ENCODE results near the gene XYLT2.
"Not testable (repeated sequence)": the region's sequence is repeated elsewhere in the genome, so short reads cannot be mapped to it uniquely, and the experiment has no call there.

The XYLT2 gene

GRCh38 chr17:50319306-50320004, 26.5 kb upstream of the XYLT2 start:
- no peak for DNase-seq (ENCODE audit: low spot score)

GRCh38 chr17:50322271-50322670, 23.7 kb upstream of the XYLT2 start:
- no peak for DNase-seq (ENCODE audit: low spot score)

- DNase-seq (ENCODE audit: low spot score), result no peak
These were observed 22.9 kb upstream of the XYLT2 start for GRCh38 chr17:50323060-50323459.

DNA sequence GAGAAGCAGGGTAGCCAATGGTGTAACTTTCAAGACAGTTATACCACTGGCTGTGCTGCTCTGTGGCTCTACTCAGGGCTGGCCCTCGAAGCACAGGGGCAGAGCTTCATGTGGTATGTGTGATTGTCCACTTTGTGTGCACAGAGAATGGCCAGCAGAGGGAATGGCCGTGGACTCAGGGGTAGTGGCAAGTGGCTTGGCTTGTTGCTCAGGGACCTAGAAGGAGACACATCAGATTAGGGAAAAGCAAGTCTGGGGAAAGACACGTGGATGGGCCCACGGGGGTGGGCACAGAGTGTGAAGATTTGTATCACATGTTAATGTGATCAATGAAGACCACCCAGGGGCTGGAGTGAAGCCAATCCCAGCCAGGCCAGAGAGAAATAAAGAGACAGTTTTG, 20.0 kb upstream of the XYLT2 start:
- DNase-seq (ENCODE audit: low spot score), result no peak

- no peak for DNase-seq (ENCODE audit: low spot score)
These were observed 19.0 kb upstream of the XYLT2 start for GRCh38 chr17:50326831-50327364.

DNA sequence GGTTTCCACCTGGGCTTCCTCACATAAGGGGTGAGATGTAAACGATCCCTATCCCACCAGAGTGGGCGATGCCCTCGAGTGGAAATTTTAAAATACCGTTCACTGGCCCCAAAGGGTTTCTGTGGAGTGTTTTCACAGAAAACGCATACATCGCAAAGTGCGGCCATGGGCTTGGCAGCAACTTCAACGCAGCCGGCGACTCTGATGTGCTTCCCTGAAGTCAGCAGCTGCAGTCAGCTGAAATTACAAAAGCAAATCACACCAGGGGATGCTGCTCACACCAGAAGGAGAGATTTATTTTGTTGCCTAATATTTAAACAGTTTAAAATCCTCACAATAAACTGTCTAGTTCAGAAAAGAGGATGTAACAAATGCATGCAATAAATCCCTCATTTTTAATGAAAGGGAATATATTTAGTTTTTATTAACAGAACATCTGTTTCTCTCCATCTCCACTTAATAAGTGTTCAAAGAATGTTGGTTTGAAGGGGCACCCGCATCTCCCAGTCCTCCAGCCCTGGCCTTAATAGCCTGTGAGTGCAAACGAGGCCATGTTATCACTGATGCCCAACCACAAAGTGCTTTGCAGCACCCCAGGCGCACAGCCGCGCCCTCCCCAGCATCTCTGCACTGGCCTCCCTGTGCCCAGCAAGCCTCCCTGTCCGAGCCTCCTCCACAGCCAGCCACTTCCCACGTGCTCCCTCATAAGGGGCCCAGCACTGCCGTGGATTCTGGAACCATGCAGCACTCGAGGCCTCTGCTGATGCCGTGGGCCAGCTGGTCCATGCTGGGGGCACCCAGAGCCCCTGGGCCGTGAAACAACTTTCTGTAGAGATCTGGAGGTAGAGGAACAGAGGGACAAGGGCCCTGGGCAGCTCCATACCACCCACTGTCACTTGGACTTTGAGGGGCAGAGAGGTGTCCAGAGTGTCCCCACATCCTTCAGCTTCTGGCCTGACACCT, 17.3 kb upstream of the XYLT2 start:
- no peak for DNase-seq (ENCODE audit: low spot score)

DNA sequence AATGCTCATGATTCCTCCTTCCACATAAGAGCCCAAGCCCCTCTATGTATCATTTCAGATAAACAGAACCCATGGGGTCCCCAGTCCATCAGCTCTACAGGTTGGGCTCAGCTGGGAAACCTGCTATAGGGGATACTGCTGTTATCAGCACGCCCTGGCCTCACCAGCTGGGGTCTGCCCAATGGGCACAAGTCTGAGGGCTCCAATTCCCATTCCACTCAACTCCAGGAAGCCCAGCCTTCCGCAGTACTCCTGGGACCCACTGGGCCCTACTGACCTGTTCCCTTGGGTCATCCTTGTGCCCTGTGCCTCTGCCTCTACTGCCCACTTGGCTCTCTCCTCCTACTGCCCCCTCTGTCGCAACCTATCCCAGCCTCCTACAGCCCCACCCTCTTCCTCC, 16.2 kb upstream of the XYLT2 start:
- no peak for DNase-seq (ENCODE audit: low spot score)

DNA sequence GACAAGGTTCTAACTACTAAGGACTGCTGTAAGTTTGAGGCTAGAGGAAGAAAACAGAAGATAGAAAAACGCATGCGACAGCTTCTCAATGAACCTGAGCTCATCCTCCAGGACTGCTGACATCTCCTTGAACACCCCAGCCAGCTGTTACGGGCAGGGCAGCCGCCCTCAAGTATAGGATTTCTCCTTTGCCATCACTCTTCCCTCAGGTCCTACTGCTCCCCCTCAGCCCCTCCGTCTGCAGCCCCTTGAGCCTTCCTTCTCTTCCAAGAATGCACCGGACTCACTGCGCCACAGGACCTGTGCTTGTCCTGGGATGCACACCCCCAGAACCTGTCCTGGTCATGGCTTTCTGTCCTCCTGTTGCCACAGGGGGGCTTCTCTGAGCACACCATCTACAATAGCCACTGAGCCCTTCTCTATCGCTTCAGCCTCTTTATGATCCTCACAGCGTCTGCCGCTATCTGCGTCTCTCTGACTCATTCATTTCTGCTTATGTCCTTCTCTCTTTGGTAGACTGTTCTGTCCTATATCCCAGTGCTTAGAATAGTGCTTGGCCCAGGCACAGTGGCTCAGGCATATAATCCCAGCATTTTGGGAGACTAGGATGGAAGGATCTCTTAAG, 15.7 kb upstream of the XYLT2 start:
- no peak for DNase-seq (ENCODE audit: low spot score)

DNA sequence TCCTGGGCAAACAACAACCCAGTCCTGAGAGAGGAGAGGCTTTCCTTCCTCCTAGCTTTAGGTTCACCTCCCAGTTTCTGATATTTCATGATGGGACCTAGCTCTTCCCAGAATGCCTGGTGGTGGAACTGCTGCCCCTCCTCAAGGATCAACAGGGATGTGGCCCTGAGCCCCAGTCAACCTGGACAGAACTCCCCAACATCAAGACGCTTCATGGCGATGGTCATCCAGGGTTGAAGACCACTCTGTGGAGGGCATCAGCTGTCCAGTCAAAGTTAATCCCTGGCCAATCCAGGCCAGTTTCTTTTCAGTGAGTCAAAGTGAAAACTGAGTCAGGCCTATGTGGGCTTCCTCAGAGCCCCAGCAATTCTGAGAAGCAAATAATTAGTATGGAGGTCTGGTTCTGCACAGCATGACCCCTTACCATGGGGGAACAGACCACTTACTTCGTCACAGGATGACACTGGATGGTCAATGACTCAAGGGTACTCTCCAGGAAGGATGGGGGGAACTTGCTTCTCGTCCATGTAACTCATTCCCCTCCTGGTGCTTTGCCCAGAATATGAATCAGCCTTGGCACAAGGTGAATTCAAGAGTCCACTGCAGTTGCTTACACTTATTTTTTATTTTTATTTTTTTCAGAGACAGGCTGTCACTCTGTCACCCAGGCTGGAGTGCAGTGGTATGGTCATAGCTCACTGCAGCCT, 14.7 kb upstream of the XYLT2 start:
- DNase-seq (ENCODE audit: low spot score), result no peak

DNA sequence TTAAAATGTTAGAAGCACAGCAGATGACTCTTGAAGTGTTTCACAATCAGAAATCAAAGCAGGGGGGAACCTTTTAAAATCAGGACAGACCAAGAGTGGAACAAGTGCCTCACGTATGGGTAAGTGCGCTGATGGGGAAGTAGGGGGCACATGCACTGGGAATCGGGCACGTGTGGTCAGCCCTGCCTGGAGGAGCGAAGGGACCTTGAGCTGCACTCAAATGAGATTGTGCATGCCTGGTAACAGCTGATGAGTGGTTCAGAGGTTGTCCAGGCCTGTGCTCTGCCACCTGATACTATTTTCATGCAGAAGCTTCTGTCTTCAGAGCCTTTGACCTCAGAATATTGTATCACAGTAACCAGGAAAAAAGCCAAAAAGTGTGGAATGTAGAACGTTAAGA, 13.7 kb upstream of the XYLT2 start:
- DNase-seq (ENCODE audit: low spot score), result no peak

DNA sequence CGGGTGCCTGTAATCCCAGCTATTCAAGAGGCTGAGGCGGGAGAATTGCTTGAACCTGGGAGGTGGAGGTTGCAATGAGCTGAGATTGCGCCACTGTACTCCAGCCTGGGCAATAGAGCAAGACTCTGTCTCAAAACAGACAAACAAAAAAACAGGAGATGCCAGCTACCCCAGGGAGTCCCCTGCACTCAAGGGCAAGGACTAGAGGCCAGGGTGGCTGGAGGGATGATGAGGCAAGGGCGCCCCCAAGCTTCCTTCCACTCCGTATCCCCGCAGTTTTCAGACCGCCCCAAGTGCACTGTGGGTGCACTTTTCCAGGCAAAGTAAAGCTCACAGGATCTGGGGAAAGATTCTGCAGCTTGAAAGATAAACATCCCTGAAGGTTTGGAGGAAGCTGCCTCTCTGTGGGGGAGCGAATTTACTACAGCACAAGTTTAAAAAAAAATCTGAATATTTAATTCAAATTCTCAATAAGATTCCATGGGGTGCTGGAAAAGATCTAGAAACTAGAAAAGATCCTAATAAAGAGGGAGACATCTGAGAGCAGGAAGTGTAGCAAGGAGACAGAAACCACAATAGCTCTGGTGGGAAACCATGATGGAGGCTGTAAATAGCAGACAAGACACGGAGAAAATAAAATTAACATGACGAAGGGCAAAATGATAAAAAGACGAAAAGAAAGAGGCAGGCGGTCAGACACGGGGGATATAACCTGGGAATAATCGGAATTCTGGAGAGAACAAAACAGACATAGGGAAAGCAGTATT, 12.5 kb upstream of the XYLT2 start:
- DNase-seq (ENCODE audit: low spot score), result not testable (repeated sequence)

GRCh38 chr17:50337956-50338355, 8.0 kb upstream of the XYLT2 start:
- DNase-seq (ENCODE audit: low spot score), result no peak

GRCh38 chr17:50338645-50339044, 7.3 kb upstream of the XYLT2 start:
- DNase-seq (ENCODE audit: low spot score), result no peak

- no peak for DNase-seq (ENCODE audit: low spot score)
These were observed 6.5 kb upstream of the XYLT2 start for GRCh38 chr17:50339381-50339780.

- no peak for DNase-seq (ENCODE audit: low spot score)
These were observed 1.1 kb upstream of the XYLT2 start for GRCh38 chr17:50344731-50345365.

DNA sequence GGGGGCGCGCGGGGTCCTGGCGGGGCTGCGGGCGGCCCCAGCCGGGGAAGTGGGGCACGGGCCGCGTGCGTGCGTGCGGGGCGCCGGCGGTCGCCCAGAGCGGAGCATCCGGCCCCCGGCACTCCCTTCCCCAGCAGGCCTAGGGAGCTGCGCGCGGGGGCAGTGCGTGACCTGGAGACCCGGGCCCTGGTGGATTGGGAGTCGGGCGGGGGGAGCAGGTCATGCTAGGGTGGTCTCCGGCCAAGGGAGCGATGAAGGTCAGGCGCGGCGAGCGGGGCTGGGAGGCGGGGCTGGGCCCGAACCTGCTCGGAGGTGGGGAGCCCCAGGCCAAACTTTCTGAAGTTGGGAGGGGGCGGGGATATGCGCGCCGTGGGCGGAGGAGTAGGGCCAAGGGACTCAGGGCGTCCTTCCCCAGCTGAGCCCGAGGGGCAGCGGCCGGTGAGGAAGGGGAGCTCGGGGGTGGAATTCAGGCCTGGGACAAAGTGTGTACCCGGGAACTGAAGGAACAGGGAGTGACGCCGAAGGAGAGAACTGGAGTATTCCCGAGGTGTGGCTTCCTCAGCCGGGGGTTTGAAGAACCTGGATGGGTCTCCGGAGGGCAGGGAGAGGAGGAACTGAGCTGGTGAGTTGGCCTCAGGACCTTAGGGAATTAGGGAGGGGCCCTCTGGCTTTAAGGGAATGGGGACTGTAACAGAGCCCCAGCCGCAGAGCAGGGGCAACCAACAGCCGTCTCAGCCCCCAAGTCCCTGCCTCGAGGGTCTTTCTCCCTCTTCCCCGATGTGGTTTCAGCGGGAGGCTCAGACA, 589 bp downstream of the XYLT2 start:
- peak; percentile 25 for DNase-seq (ENCODE audit: low spot score)

GRCh38 chr17:50347117-50347893, 1.4 kb downstream of the XYLT2 start:
- DNase-seq (ENCODE audit: low spot score), result no peak

DNA sequence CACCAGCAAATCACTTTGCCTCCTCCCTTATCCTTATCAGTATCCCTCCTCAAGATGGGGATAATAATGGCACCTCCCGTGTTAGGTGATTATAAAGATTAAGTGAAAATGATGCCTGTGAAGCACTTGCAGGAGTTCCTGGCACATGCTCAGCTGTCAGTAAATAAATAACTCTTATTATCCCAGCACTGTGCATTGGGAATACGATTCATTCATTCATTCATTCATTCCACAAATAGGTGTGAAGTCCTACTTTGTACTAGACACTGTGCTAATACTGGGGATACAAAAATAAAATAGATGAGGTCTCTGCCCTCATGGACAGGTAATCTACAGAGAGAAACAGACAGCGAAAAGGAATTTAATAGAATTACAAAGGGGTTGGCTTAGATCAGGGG, 2.0 kb downstream of the XYLT2 start:
- no peak for DNase-seq (ENCODE audit: low spot score)

All from CD4-positive, alpha-beta T cell treated with Interleukin-2 at 100 ng/mL for 4 hours (primary cell).